Activated naive CD4-positive, alpha-beta T cell treated with Interleukin-2 at 50 U/mL for 16 hours (primary cell): ENCODE measurements around the gene NCDN.

Experiments
- DNase-seq: peaks from one replicate; pipeline ENCODE4 v3.0.0-alpha.2; 2020

NCDN gene

GRCh38 chr1:35592991-35593769, 35.6 kb downstream of the NCDN start:
- no peak for DNase-seq

DNA sequence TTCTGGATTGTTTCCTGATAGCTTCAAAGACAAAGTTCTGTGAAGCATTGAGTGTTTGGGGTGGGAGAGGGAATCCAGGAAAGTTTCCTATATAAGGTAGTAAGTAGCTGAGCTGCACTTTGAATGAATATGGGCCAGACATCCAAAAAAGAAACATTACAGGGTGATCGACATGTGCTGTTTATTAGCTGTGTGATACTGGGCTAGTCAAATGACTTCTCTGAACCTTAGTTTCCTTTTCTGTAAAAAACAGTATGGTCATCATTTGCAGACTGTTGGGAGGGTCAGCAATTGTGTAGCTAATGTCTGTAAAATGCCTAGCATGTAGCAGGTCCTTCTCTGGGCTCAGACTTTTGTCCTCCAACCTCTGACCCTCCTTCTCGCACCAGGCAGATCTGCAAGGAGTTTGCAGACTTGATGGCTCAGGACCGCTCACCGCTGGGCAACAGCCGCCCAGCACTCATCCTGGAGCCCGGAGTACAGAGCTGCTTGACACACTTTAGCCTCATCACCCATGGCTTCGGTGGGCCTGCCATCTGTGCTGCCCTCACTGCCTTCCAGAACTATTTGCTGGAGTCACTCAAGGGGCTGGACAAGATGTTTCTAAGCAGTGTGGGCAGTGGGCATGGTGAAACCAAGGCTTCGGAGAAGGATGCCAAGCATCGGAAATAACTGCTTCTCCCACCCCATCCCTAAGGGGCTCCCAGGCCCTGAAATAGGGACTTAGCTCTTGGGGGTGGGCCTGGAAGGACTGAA, 36.6 kb downstream of the NCDN start:
- no peak for DNase-seq

GRCh38 chr1:35595684-35596083, 38.1 kb downstream of the NCDN start:
- DNase-seq = no peak

- DNase-seq = no peak
Measured at GRCh38 chr1:35597870-35598269, 40.3 kb downstream of the NCDN start.

GRCh38 chr1:35598895-35599294, 41.3 kb downstream of the NCDN start:
- DNase-seq = no peak

DNA sequence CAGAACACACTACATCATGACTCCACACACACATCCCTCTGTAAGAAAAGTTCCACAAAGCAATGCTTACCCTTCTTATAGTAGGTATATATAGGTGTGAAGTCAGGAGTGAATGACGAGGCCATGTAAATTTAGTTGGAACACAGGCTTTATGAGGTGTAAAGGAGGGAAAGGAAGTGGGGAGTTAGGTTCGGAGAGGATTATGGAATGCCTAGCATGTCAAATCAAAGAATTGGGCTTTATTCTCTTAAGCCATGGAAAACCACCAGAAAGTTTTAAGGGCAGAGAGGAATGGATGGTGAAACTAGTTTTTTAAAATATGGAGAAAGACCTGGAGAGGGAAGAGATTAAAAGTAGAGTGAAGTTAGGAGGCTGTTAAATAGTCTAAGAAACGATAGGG, 41.8 kb downstream of the NCDN start:
- no peak for DNase-seq

- DNase-seq = no peak
Measured at GRCh38 chr1:35600593-35600992, 43.0 kb downstream of the NCDN start.

- no peak for DNase-seq
Measured at GRCh38 chr1:35603468-35603867, 45.9 kb downstream of the NCDN start.

GRCh38 chr1:35603941-35604340, 46.3 kb downstream of the NCDN start:
- DNase-seq = no peak

DNA sequence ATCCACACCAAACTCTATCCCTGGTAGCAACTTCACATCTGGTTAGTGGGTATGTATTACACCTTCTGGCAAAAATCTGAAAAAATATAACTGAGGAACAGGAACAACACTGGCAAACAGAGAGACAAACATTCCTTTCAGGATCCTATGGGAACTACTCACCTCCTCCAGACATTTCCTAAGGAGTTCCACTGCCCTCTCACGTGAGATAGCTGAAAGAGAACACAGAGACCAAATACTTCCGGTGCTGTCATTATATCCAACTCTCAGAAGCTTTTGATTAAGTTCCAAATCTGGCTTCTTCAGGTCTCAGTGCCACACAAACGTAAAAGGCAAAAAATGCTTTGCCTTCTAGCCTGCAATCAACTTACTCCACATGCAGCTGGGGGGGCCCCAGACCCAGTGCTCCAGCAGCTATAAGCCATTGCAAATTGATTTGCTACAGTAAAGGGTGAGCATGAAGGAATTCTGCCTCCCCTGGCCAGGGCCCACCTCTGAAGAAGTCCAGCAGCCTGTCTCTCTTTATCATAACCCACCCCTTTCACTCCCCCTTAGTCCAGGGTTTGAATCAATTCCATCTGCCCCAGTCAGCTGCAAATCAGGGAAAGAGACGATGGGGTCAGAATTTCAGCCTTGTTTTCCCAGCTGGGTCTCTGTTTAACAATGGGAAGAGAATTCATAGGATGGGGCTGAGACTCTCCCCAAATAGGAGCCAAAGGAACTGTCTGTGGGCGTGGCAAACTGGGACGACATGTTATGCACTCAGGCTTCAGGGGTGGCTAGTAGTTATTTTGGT, 47.7 kb downstream of the NCDN start:
- no peak for DNase-seq

DNA sequence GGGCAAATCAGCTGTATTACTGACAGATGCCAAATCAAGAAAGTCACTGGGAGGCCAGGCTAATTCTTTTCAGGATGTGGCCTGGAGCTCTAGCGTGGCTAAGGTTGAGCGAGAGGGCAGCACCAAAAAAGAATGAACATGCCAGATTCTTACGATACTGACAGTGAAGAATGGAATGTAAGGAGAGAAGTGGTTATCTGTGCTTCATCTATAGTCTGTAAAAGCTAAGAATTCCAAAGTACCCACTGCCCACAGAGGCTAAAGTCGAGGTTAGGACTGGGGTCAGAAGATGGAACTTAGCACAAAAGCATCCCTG, 48.2 kb downstream of the NCDN start:
- DNase-seq = no peak

DNA sequence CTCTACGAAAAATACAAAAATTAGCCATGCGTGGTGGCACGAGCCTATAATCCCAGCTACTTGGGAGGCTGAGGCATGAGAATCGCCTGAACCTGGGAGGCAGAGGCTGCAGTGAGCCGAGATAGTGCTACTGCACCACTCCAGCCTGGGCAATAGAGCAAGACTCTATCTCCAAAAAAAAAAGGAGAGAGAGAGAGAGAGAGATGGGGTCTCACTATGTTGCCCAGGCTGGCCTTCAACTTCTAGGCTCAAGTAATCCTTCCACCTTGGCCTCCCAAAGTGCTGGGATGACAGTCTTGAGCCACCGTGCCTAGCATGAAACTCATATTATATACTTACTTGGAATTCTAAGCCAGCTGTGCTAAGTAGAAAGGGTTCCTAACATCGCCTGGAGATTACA, 54.1 kb downstream of the NCDN start:
- DNase-seq = no peak

- DNase-seq = no peak
Measured at GRCh38 chr1:35615440-35615839, 57.8 kb downstream of the NCDN start.
